Stimulated activated CD4-positive, alpha-beta T cell treated with anti-CD3 and anti-CD28 coated beads, Interleukin-15, amount 100 ng/mL, for 48 hours (primary cell): ENCODE measurements around the gene PRKCE.

Experiments used
- DNase-seq, 2 donors: peaks; one replicate each; pipeline ENCODE4 v3.0.0-alpha.2; 2020; ENCODE audit warnings: low read depth in 2 of 2

The PRKCE gene

GRCh38 chr2:45725731-45726130, 74.3 kb downstream of the PRKCE start:
- no peak for DNase-seq

GRCh38 chr2:45726188-45726587, 74.7 kb downstream of the PRKCE start:
- no peak for DNase-seq

DNA sequence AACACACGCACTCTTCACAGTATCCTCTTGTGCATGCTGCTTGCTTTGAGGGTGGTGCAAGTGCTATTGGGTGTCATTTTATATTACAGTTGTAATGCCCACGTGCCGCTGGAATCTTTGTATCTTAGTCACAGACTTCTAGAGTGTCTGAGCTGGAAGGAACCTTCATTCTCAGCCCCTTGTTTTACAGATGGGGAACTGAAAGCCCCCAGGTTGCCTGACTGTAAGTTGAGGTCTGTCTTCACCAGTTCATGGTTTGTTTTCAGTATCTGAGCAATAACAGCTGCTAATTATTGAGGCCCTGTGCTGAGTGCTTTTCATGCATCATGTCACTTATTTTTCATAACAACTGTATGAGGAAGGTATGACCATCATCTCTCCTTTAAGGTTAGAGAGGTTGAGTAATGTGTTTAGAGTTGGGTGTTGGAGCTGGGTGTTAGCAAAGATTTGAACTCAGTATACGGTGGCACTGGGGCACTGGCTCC, 77.0 kb downstream of the PRKCE start:
- no peak for DNase-seq

GRCh38 chr2:45729753-45730512, 78.5 kb downstream of the PRKCE start:
- no peak for DNase-seq

GRCh38 chr2:45731141-45731540, 79.7 kb downstream of the PRKCE start:
- DNase-seq: no peak

DNA sequence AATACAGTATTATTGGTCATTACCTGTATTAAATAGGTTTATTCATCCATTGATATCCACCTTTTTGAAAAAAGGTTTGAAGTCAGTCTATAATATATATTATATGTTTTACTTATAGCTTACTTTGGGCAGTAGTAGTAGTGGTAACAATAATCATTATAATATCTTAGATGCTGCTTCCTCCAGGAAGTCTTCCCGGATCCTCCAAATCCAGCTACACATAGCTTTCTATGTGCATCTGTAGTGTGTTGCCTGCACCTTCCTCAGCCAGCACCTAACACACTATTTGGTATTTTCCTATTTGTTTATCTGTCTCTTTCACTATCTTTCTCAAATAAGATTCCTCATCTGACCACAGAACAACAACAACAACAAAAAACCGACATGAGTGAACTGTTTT, 81.0 kb downstream of the PRKCE start:
- DNase-seq: no peak

DNA sequence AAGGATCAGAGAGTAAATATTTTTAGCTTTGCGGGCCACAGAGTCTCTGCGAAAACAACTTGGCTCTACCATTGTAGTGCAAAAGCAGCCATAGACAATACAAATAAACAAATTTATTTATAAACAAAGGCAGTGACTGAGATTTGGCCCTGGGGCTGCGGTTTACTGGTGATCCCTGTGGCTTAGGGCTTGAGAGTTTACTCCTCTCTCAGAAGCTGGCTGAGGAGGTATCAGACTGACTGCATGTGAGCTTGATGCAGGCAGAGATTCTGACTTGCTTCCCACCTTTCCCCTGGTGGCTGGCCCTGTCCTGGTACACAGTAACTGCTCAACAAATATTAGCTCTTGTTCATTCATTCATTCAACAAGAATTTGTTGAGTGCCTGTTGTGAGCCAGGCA, 81.5 kb downstream of the PRKCE start:
- no peak for DNase-seq

DNA sequence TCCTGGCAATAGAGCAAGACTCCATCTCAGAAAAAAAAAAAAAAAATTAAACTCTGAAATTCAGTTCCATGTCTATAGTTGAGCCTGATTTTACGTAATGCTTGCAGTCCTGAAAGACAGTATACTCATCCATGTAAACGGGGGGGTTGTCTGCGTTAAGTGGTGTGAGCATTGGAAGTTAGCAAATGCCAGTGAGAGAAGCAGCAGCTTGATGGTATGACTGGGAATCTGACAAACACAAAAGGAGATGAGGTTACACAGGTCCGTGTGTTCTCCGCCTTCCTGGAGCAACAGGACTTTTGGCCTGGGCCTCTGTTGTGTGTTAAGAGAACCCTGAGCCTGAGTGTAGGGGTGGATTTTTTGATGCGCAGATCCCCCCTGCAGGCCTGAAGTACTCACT, 82.9 kb downstream of the PRKCE start:
- DNase-seq: no peak

DNA sequence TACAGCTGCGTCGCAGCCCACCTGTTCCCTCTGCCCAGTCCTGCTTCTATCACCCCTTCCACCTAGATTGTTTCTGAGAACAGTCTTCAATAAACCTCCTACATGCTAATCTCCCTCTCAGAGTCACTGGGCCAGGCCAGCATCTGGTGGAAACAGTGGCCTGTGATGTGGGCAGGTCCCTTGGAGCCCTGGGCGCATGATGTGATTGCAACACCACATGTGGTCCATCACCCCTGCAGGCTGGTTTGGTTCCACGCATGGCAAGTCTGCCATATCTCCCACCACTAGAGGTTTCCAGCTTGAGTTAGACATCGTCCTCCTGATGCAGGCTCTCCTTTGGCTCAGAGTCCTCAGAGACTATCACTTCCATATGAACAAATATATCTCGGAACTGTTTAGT, 83.5 kb downstream of the PRKCE start:
- no peak for DNase-seq

- no peak for DNase-seq
These were observed 85.6 kb downstream of the PRKCE start for GRCh38 chr2:45736757-45737704.

DNA sequence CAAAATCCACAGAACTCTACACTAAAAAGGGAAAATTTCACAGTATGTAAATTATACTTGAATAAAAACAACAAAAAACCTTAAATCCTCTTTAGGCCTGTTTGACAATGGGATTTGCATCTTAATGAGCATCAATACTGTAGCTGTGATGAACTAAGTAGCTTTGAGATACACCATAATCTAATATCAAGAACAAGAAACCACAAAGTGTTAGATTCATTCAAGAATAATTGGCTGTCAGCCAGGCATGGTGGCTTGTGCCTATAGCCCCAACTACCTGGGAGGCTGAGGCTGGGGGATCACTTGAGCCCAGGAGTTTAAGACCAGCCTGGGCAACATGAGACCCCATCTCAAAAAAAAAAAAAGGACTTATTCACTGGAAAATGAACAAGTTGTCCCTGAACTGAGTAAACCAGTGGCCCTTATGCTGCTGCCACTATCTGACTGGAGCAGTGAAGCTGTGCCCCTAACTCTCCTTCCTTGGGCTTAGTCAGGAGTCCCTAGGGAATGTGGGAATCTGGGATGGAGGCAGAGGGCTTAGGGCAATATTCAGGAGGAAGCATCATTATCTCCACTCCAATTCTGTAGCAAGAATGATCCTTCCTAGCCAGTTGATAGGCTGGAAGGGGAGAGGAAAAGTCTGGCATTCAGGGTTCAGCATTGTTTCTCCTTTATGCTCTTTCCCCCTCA, 88.5 kb downstream of the PRKCE start:
- no peak for DNase-seq

DNA sequence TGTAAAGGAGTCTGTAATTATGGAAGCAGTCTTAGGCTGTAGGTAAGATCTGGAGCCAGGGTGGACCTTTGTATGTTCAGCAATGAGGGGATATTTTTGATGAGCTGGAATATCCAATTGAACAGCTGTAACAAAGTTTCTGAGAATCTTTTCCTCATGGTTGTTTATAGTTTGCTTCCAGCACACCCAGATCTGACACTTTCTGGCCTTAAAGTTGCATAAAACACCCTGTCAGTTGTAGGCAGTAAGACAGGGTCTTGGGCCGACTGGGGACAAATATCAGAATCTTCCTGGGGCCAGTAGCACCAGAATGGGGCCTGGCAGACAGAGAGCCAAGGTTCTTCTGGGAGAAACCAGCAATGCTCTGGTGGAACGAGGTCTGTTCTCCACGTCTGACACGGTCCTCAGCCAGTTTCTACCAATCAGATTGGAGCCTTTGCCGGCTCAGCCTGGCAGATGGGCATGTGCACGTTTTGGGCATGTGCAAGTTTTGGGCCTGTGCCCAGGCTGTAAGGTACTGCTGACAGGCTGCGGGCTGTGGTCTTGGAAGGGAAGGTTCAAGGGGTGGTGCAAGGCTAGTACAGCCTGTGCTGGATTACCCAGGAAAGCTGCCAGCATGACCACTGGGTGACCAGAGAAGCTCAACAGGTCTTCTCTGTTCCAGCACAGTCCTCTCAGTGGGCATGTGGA, 89.8 kb downstream of the PRKCE start:
- DNase-seq: no peak

- no peak for DNase-seq
These were observed 92.3 kb downstream of the PRKCE start for GRCh38 chr2:45743531-45744396.

- DNase-seq: no peak
These were observed 93.8 kb downstream of the PRKCE start for GRCh38 chr2:45745231-45745630.

GRCh38 chr2:45746888-45747287, 95.4 kb downstream of the PRKCE start:
- DNase-seq: no peak

- DNase-seq: no peak
These were observed 95.9 kb downstream of the PRKCE start for GRCh38 chr2:45747363-45747762.

DNA sequence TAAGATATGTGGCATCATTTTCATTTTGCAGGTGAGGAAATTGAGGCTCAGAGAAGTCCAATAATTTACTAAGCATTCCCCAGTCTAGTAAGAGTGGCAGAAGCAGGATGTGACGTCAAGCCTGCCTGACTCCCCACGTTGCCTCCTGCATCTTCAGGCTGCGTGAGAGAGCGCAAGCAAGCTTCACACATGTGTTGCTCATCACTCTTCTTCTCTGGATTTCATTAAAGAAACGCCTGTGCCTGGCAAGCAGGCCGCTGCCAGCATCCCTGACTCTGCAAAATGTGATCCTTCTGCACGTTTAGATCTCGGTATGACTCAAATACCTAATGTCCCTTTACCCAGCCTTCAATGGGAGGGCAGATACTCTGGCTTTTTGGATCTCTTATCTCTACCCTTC, 96.8 kb downstream of the PRKCE start:
- no peak for DNase-seq

DNA sequence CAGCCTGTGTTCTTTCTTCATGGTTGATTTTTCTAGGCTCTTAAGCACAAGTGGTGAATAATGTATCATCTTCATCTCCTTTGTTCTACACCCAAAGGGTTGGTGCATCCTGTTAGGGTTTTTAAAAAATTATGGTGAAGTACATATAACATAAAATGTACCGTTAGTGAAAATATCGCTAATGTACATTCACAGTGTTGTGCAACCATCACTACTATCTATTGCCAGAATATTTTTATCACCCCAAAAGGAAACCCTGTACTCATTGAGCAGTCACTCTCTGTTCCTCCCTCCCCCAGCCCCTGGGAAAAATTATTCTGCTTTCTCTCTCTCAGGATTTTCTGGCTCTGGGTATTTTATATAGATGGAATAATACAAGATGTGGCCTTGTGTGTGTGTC, 98.5 kb downstream of the PRKCE start:
- DNase-seq: no peak

DNA sequence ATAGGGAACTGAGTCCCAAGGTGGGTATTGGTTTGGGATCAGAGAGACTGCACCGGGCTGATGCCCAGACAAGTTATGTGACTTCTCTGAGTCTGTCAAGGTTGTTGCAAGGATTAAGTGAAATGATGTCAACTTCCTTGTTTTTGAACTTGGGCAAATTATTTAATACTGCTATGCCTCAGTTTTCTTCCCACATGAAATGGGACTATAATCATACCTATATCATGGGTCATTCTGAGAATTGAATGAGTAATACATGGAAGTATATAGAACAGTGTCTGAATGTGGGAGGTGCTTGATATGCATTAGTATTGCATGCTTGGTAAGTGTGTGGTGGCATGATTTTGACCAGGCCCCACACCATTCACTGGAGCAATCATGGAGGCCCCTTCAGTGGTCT, 99.0 kb downstream of the PRKCE start:
- DNase-seq: no peak

GRCh38 chr2:45753381-45753780, 101.9 kb downstream of the PRKCE start:
- DNase-seq: no peak
